CD4-positive, alpha-beta T cell treated with Interleukin-1 beta for 1 hour (primary cell): ENCODE data around the gene RRP7A.
"Not testable (repeated sequence)": the region's sequence is repeated elsewhere in the genome, so short reads cannot be mapped to it uniquely, and the experiment has no call there.

Experiments used
- DNase-seq, 2 donors: peaks; one replicate each; pipeline ENCODE4 v3.0.0-alpha.2; 2020 to 2022

The RRP7A gene

GRCh38 chr22:42519525-42520401 lies at the start of gene RRP7A:
TSS of gene RRP7A (minus strand) at chr22:42519796. CDS start at chr22:42519786, 10 bp downstream.
- DNase-seq = peak; percentile 83

DNA sequence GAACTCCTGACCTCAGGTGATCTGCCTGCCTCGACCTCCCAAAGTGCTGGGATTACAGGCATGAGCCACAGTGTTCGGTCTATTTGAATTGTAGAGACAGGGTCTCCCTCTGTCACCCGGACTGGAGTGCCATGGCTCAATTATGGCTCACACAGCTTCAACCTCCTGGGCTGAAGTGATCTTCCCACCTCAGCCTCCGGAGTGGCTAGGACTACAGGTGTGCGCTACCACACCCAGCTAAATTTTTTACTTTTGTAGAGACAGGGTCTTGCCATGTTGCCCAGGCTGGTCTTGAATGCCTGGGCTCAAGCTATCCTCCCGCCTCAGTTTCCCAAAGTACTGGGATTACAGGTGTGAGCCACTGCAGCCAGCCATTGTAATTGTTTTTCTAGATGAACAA lies 48.4 kb upstream of the RRP7A start:
- DNase-seq = not testable (repeated sequence)

DNA sequence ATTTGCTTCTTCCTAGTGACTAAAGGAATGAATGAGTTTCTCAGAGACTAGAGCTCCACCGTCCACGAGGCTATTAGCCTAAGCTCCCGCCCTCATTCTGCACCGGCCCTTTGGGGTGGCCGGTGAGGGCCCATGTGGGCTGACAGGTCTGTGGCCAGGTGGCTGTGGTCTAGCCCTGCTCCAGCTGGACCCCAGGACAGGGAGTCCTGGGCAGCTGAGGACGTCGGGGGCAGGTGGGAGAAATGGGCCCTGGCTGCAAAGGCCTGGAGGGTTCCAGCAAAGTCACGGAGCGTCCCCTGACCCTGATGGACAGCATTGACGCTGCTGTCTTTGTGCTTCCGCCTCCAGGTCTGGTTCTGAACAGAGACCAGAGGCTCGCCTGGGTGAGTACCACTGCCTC lies 46.4 kb upstream of the RRP7A start:
- DNase-seq = no peak

DNA sequence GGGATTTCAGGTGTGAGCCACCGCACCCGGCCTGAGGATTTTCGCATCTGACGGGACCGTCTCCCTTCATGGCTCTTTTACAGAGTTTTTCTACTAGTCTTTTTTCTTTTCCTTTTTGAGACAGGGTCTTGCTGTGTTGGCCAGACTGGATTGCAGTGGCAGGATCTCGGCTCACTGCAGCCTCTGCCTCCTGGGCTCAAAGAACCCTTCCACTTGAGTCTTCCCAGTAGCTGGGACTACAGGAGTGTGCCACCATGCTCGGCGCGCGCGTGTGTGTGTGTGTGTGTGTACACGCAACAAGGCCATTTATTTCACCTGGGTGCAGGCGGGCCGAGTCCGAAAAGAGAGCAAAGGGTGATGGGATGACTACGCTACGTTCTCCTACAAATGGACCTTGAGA lies 45.1 kb upstream of the RRP7A start:
- no peak for DNase-seq

DNA sequence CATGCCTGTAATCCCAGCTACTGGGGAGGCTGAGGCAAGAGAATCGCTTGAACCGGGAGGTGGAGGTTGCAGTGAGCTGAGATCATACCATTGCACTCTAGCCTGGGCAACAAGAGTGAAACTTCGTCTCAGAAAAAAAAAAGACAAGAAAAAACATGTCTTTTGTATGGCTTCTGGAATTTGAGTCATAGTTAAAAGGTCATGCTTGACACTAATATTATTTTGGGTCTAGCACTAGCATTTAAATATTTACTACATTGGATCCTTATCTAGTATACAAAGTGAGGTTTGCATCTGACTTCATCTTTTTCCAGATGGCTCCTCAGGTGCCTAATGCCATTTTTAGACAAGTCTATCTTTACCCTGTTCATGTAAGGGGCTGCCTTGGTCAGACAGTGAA lies 44.3 kb upstream of the RRP7A start:
- not testable (repeated sequence) for DNase-seq

GRCh38 chr22:42562684-42563083 lies 43.1 kb upstream of the RRP7A start:
- DNase-seq = no peak

DNA sequence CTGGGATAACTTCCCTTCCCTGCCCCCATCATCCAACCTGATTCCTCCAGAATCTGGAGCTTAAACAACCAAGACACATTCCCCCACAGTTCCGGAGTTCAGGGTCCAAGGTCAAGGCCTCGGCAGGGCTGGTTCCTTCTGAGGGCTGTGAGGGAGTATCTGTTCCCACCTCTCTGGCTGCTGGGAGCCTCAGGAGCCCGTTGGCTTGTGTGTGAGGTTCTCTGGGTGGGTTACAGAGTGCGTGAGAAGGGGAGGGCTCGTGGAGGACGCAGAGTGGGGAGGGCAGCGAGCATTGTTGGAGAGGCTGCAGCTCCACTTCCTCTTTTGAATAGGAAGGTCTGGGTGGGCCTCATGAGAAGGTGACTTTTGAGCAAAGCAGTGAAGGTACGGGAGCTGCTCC lies 42.7 kb upstream of the RRP7A start:
- DNase-seq = peak in 1 of 2 donors; percentile 19

DNA sequence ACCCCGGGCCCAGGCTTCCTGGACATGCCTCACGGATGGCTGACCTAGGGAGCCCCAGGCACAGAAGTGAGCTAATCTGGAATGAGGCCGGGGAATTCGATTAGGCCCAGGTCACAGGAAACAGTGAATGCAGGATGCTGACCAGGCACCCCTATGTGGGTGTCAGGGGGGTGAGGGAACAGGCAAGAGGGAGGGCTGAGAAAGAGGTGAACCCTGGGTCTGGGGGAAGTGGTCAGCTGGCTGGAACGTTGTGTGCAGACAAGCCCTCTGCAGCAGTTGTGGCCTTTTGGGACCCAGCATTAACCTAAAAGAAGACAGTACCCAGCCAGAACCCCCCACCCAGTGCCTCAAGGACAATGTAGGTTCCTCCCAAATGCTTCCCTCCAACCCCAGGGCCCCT lies 42.3 kb upstream of the RRP7A start:
- DNase-seq = no peak

- DNase-seq = no peak
Measured at GRCh38 chr22:42560781-42561180, 41.2 kb upstream of the RRP7A start.

GRCh38 chr22:42560381-42560780 lies 40.8 kb upstream of the RRP7A start:
- no peak for DNase-seq

DNA sequence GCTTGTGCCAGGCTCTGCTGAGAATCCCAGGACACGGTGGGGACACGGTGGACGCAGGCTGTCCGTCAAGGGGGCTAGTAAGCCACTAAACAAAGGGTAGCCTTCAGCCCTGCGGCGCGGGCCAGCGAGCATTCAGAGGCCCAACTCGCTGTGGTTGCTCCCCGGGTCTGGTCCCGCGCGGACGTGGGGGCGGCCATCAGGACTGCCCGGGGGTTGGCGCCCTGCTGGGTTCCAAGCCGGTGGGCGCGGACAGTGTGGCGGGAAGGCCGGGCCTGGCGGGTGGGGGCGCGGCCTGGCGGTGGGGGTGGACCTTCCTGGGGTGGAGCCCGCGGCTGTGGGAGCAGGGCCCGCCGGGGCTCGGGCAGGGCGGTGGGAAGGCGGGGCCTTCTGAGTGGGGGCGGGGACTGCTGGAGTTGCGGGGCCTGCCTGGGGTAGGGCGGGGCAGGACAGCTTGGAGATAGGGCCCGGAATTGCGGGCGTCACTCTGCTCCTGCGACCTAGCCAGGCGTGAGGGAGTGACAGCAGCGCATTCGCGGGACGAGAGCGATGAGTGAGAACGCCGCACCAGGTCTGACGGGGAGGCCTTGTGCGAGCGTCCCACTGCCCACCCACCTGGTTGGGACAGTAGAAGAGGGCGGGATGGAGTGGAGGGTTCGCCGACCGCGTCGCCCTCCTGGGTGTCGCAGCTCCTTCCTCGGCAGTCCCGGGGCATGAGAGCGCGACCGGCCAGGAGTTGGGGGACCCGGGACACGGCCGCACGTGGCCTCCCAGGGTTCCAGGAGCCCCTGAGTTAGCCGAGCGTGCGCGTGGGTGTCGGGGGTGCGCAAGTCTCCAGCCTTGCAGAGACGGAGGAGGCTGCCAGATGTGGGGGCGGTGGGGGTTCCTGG lies 34.1 kb upstream of the RRP7A start, which contains the start of gene SERHL2:
TSS of gene SERHL2 (plus strand) at position 482 of the 887 bp plus-strand sequence. CDS start at position 547, 65 bp downstream.
- DNase-seq = peak; percentile 87 to 94

DNA sequence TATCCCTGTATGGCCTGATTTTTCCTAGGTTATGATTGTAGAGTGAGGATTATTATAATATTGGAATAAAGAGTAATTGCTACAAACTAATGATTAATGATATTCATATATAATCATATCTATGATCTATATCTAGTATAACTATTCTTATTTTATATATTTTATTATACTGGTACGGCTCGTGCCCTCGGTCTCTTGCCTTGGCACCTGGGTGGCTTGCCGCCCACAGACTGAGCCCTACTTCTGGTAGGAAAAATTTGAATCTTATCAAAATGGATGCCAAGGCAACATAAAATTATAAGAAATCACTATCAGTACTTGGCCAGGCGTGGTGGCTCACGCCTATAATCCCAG lies 32.7 kb upstream of the RRP7A start:
- DNase-seq = not testable (repeated sequence)

GRCh38 chr22:42549331-42550060 lies 29.9 kb upstream of the RRP7A start:
- no peak for DNase-seq

DNA sequence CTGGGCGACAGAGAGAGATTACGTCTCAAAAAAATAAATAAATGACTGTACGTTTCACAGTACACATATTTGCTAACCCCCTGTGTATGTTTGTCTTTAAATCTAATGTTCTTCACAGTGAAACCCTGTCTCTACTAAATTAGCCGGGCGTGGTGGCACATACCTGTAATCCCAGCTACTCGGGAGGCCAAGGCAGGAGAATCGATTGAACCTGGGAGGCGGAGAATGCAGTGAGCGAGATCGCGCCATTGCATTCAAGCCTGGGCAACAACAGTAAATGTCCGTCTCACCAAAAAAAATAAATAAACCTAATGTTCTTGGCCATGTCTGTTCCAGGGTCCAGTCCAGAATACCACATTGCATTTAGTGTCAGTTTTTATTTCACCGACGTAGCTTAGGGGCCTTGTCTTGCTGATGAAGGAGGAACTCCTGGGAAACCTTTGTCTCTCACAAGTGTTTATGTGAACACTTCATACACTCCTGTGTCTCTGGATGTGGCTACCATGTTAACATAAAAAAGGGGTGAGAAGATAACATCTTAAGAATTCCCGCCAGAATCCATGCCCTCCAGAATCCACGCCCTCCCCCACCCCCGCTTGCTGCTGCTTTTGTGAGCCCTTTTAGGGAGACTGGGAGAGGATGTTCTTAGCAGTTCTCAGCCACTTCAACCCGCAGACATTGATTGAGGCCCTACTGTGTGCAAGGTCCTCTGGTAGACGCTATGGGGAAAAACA lies 29.2 kb upstream of the RRP7A start:
- DNase-seq = no peak

DNA sequence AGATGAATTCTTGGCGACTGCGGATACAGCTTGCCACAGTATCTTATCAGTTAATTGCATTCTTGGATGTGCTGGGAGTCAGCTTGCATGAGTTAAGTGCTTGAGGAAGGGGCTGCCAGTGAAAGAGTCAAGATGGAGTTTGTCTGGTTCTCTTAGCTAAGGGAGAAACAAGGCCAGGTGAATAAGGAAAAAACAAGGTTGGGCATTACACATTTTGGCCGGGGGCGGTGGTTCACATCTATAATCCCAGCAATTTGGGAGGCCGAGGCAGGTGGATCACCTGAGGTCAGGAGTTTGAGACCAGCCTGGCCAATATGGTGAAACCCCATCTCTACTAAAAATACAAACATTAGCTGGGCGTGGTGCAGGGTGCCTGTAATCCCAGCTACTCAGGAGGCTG lies 28.5 kb upstream of the RRP7A start:
- not testable (repeated sequence) for DNase-seq

- no peak for DNase-seq
Measured at GRCh38 chr22:42547562-42547961, 28.0 kb upstream of the RRP7A start.

DNA sequence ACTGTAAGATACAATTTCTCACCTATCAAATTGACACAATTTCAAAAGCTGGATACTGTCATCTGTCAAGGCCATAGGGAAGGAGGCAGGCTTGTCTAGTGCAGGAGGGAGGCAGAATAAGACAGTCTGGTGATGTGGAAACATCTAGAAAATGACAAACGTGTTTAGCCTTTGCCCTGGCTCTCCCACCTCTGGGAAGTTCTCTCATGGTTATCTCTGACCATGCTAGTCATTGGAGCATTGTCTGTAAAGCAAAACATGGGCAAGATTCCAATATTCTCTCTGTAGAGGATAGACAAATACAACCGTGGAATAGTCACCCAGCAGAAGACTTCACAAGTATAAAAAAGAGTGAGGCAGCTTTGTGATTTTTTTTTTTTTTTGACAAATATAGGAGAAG lies 25.1 kb upstream of the RRP7A start:
- no peak for DNase-seq

GRCh38 chr22:42539236-42539771 lies 19.7 kb upstream of the RRP7A start:
- peak in 1 of 2 donors; percentile 30 for DNase-seq

DNA sequence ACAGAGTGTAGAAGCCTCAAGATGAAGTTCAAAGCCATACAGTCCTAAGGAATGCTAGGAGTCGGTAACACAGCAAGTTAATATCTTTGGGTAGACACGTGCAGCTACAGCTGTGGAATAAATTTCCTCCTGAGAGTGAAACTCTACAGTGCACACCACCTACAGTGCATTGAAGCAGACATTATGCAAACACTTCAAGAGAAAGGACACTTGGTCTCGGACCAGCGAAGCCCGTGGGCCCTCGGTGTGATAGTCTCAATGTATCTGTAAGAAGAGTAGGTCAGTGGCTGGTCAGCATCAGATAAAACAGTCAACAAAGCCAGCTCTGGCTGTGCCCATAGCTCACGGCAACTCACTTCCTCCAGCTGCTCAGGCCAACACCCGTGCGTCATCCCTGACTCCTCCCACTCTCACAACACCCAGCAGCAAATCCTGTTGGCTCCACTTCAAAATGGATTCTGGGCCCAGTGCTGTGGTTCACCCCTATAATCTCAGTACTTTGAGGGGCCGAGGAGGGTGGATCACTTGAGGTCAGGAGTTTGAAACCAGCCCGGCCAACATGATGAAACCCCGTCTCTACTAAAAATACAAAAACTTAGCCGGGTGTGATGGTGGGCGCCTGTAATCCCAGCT lies 17.7 kb upstream of the RRP7A start:
- DNase-seq = peak in 1 of 2 donors; percentile 20

- DNase-seq = peak in 1 of 2 donors; percentile 13
Measured at GRCh38 chr22:42536634-42537033, 17.0 kb upstream of the RRP7A start.

DNA sequence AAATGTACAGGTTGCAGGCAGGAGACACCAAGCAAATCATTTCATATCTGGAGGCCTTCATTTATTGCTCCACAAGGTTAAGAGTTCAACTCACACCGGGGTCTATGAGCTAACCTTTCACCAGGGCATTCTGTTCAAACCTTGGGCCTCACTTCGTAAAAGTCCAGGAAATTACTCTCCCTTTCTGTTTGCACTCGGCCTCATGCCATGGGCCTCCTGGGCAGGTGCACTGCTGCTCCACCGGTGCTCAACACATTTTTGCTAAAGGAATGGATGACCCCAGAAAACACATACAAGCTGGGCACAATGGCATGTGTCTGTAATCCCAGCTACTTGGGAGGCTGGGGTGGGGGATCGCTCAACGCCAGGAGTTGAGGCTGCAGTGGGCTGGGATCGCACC lies 16.6 kb upstream of the RRP7A start:
- DNase-seq = no peak
